Activated CD8-positive, alpha-beta memory T cell treated with anti-CD3 and anti-CD28 coated beads for 48 hours (primary cell): ENCODE data around the gene RGS7.
"Not testable (repeated sequence)": the region's sequence is repeated elsewhere in the genome, so short reads cannot be mapped to it uniquely, and the experiment has no call there.

Experiments used
- DNase-seq, 3 experiments: peaks; one replicate each; pipeline ENCODE4 v3.0.0-alpha.2; 2020; ENCODE audit warnings: low read depth in 2 of 3, low spot score in 2 of 3

RGS7 gene

GRCh38 chr1:240802271-240802670, 554.7 kb downstream of the RGS7 start:
- no peak for DNase-seq

GRCh38 chr1:240801442-240801841, 555.6 kb downstream of the RGS7 start:
- no peak for DNase-seq

GRCh38 chr1:240800291-240800690, 556.7 kb downstream of the RGS7 start:
- DNase-seq = no peak

GRCh38 chr1:240797050-240797449, 560.0 kb downstream of the RGS7 start:
- no peak for DNase-seq

GRCh38 chr1:240794046-240794843, 562.8 kb downstream of the RGS7 start:
- DNase-seq = no peak

- no peak for DNase-seq
Observed at GRCh38 chr1:240792915-240793529, 564.0 kb downstream of the RGS7 start.

GRCh38 chr1:240790856-240791255, 566.1 kb downstream of the RGS7 start:
- DNase-seq = no peak

GRCh38 chr1:240786880-240787279, 570.1 kb downstream of the RGS7 start:
- no peak for DNase-seq

- DNase-seq = no peak
Observed at GRCh38 chr1:240784776-240785175, 572.2 kb downstream of the RGS7 start.

GRCh38 chr1:240783728-240784137, 573.3 kb downstream of the RGS7 start:
- DNase-seq = not testable (repeated sequence)

- no peak for DNase-seq
Observed at GRCh38 chr1:240776237-240776636, 580.8 kb downstream of the RGS7 start.

GRCh38 chr1:240772131-240772530, 584.9 kb downstream of the RGS7 start:
- no peak for DNase-seq

- DNase-seq = no peak
Observed at GRCh38 chr1:240771450-240771849, 585.6 kb downstream of the RGS7 start.

- no peak for DNase-seq
Observed at GRCh38 chr1:240768979-240769378, 588.0 kb downstream of the RGS7 start.

- DNase-seq = no peak
Observed at GRCh38 chr1:240766831-240767230, 590.2 kb downstream of the RGS7 start.

- no peak for DNase-seq
Observed at GRCh38 chr1:240765732-240766363, 591.2 kb downstream of the RGS7 start.

GRCh38 chr1:240763771-240764170, 593.2 kb downstream of the RGS7 start:
- no peak for DNase-seq

GRCh38 chr1:240763095-240763494, 593.9 kb downstream of the RGS7 start:
- DNase-seq = not testable (repeated sequence)

GRCh38 chr1:240762471-240762987, 594.5 kb downstream of the RGS7 start:
- DNase-seq = not testable (repeated sequence)

GRCh38 chr1:240758777-240759176, 598.2 kb downstream of the RGS7 start:
- not testable (repeated sequence) for DNase-seq

- no peak for DNase-seq
Observed at GRCh38 chr1:240758296-240758695, 598.7 kb downstream of the RGS7 start.

- no peak for DNase-seq
Observed at GRCh38 chr1:240747907-240748306, 609.1 kb downstream of the RGS7 start.
